K562 (cell line): ENCODE results near the gene CUL9. TPM values are rescaled to one million over a fixed set of nuclear protein-coding genes. Genes with fewer than 3 reads are reported as not detected.

ENCODE experiments used
- ARID2 ChIP-seq: fragments of 450-650 bp; IDR thresholded peaks from 2 replicates; pipeline ENCODE4 v1.6.1; 2017; ENCODE audit warnings: antibody characterized with exemption, mild to moderate bottlenecking
- DPF2 ChIP-seq: fragments of 450-650 bp; IDR thresholded peaks from 2 replicates; pipeline ENCODE4 v1.6.1; 2016
- HMGXB4 ChIP-seq: sonication (generic); formaldehyde crosslinking; IDR thresholded peaks from 2 replicates; pipeline ENCODE4 v1.8.1; 2023; ENCODE audit warnings: mild to moderate bottlenecking, missing genetic modification reagents
- KLF1 ChIP-seq: fragments of 450-650 bp; IDR thresholded peaks from 2 replicates; pipeline ENCODE4 v1.6.1; 2016; ENCODE audit warnings: missing genetic modification characterization, missing compliant biosample characterization
- MAFF ChIP-seq: IDR thresholded peaks from 2 replicates; pipeline ENCODE4 v1.6.1; 2012; ENCODE audit warnings: low read length, improper control_type of control experiment
- MEIS2 ChIP-seq: fragments of 450-650 bp; IDR thresholded peaks from 2 replicates; pipeline ENCODE4 v1.6.1; 2014; ENCODE audit warnings: mild to moderate bottlenecking; ENCODE audit not compliant: partially characterized antibody
- NEUROD1 ChIP-seq: fragments of 150-350 bp; IDR thresholded peaks from 2 replicates; pipeline ENCODE4 v1.6.1; 2014; ENCODE audit warnings: borderline replicate concordance, low read length, low read depth; ENCODE audit not compliant: partially characterized antibody
- POLR3A ChIP-seq: IDR thresholded peaks from 2 replicates; pipeline ENCODE4 v1.6.1; 2011; ENCODE audit warnings: borderline replicate concordance, mild to moderate bottlenecking, moderate library complexity; ENCODE audit not compliant: insufficient read length, insufficient read depth; ENCODE audit errors: extremely low read depth
- UBTF ChIP-seq, 2 experiments: IDR thresholded peaks; 2 replicates each; pipeline ENCODE4 v1.6.1; 2012; ENCODE audit warnings: improper control_type of control experiment in 2 of 2, low read depth in 2 of 2, low read length in 2 of 2, borderline replicate concordance in 1 of 2
- ZFP91 ChIP-seq: sonication (generic); formaldehyde crosslinking; IDR thresholded peaks from 2 replicates; pipeline ENCODE4 v1.8.0; 2022; ENCODE audit warnings: mild to moderate bottlenecking, missing genetic modification reagents
- ZNF318 ChIP-seq, 2 experiments: fragments of 450-650 bp; IDR thresholded peaks; 2 replicates each; pipeline ENCODE4 v1.6.1; 2016; ENCODE audit warnings: mild to moderate bottlenecking in 2 of 2, borderline replicate concordance in 1 of 2, low read depth in 1 of 2, moderate library complexity in 1 of 2
- ZNF586 ChIP-seq: fragments of 450-650 bp; formaldehyde crosslinking; conservative IDR thresholded peaks from 2 replicates; pipeline ENCODE4 v1.4.0; 2020; ENCODE audit warnings: mild to moderate bottlenecking, moderate library complexity
- polyA plus RNA-seq, 8 experiments: library from polyadenylated mRNA; depleted of rRNA in 4 of 8; stranded (reverse) in 5 of 8; unstranded in 3 of 8; fragments of >200 nt; fragmentation: Nextera tagmentation in 2 of 8; fragmentation: Illumina TruSeq in 1 of 8; extraction: Ambion mirVana in 2 of 8; extraction: Trizol in 1 of 8; gene quantifications; 2 replicates each; pipeline versions ENCODE4 v1.2.1 to v1.2.3, GENCODE V29; 2011 to 2014; ENCODE audit warnings: inconsistent platforms in 1 of 8, missing spikeins in 1 of 8
- total RNA-seq, 7 experiments: library from RNA; depleted of rRNA in 6 of 7; stranded (reverse); fragments of >200 nt in 6 of 7; fragmentation: Illumina TruSeq in 2 of 7; extraction: Trizol in 2 of 7; gene quantifications; 2 replicates each; pipeline versions ENCODE4 v1.2.1 to v1.2.3, GENCODE V29; 2011 to 2021; ENCODE audit warnings: low replicate concordance in 1 of 7

The CUL9 gene
- total and polyA plus RNA-seq, 9 of the 15 experiments (the other 6 are each of a cell fraction or from before 2014, with no cell fraction given): 0.50 to 20.7 (median 6.6) TPM

GRCh38 chr6:43267619-43268354, 85.8 kb downstream of the CUL9 start (continued):
- TF ChIP-seq UBTF (IDR thresholded peaks at IDR 0.05; ENCODE audit: borderline replicate concordance in 1 of 2, low read depth in 2 of 2, low read length in 2 of 2) (peak; percentile 21 to 70; a peak in 1 of 4 replicates), MAFF (no peak), ZFP91 (CRISPR knock-in tag) (no peak), HMGXB4 (CRISPR knock-in tag) (no peak), NEUROD1 (peak; percentile 17), ARID2 (no peak), KLF1 (tag) (no peak), ZNF586 (CRISPR knock-in tag) (no peak), MEIS2 (peak; percentile 19), DPF2 (peak; percentile 90), POLR3A (no peak), ZNF318 (IDR thresholded peaks at IDR 0.05; ENCODE audit: borderline replicate concordance in 1 of 2, low read depth in 1 of 2) (no peak)
